Brain pericyte (primary cell): Measurements from ENCODE around the gene BCLAF3.

Experiments used
- DNase-seq: peaks from one replicate; pipeline ENCODE4 v3.0.0-alpha.2; 2012; ENCODE audit warnings: low read depth, low spot score

The BCLAF3 gene

GRCh38 chrX:19990556-19991349, at the start of gene BCLAF3:
Gene BCLAF3, minus strand, starts transcription at chrX:19991061. Its CDS starts 20,797 bp downstream, at chrX:19970264.
- DNase-seq, result peak; percentile 41

DNA sequence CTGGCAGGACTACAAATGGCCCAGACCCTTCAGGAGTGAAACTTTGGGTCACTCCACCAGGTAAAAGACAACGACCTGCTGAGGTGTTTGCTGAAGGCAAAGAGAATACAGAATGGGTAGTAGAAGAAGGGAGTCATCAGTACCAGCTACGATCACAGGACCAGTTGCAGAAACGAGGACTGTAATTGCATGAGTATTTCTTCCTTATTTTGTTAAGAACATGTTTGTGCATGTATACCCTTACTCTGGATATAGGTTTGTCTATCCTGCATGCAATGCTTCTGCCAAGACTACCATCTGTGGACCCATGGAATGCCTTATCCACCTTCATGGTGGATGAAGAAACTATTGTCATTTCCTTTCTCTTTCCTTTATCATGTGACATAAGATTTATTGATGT, 48.1 kb upstream of the BCLAF3 start:
- no peak for DNase-seq

GRCh38 chrX:20037186-20037585, 46.3 kb upstream of the BCLAF3 start:
- no peak for DNase-seq

DNA sequence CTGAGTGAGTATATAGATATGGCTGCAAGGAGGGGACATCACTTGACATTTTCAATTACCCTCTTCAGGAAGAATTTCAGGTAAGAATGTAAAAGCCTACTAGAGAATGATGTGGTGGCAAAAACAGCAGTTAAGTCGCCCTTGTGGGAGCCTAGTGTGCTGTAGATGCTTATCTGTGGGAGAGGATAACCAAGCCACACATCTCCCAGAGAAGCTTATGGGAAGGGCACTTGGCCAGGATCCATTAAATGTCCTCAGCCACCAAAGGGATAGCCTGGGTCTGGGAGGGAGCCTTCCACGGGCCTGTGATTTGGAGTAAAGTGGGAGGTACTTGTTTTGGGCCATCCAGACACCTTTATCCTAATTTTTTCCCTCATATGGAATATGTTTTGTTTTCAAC, 41.3 kb upstream of the BCLAF3 start:
- no peak for DNase-seq

DNA sequence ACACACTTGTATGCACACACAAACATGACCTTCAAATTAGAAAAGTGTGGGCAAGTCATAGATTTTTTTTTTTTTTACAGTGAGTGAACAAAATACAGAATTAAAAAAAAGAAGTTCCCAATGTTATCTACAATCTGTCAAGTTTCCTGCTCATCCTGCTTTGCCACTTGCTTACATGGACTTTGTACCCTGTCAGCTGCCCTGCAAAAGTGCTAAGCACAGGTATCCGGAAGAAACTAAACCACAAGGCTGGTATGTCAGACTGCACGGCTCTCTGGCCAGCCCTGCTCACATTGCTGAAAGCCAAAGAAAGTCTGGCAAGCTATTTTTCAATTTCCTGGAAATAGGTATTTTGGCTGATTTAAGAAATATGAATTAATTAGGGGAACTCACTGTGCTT, 38.9 kb upstream of the BCLAF3 start:
- DNase-seq, result no peak

- DNase-seq, result peak; percentile 0
Observed at GRCh38 chrX:20028588-20028987, 37.7 kb upstream of the BCLAF3 start.

GRCh38 chrX:20026278-20026677, 35.4 kb upstream of the BCLAF3 start:
- DNase-seq, result no peak

- DNase-seq, result no peak
Observed at GRCh38 chrX:20019672-20020365, 29.0 kb upstream of the BCLAF3 start.

- DNase-seq, result no peak
Observed at GRCh38 chrX:20016616-20016945, 25.7 kb upstream of the BCLAF3 start.

GRCh38 chrX:20015945-20016615, 25.2 kb upstream of the BCLAF3 start:
- DNase-seq, result no peak

DNA sequence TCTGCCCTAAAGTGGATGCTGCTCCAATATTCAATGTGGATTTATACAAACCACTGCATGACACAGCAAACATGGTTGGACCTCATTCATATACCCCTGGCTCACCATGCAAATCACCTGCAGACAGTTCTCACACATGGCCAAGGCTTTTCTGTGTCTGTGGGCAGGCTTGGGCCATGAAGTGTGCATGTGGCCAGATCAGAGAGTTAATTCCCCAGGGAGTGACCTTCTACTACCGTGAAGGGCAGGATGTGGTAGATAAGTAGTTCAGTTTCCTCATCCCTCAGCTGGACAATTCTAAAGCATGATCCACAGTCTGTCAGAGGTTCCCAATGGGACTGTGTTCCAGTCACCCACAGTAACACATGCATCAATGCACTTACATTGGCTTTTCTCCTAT, 24.6 kb upstream of the BCLAF3 start:
- no peak for DNase-seq

DNA sequence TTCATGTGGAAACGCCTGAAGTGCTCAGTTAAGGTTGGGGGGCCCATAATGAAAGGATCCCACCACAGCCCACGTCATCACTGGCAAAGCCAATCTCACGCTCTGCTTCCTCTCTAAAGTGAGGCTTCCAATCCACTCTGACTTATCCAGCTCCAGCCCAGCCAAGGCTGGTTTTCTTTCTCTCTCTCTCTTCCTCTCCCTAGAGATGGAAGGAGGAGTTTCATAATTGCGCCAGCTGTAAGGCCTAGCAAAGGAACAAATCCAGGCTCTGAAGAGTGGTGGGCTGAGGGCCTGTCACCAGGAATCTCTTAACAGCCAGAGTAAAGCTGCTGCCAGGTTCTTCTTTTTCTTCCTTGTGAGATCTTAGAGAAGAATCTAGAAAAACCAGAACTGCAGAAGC, 20.7 kb upstream of the BCLAF3 start:
- no peak for DNase-seq

GRCh38 chrX:20007962-20008622, 17.2 kb upstream of the BCLAF3 start:
- no peak for DNase-seq

- no peak for DNase-seq
Observed at GRCh38 chrX:20005883-20006282, 15.0 kb upstream of the BCLAF3 start.

DNA sequence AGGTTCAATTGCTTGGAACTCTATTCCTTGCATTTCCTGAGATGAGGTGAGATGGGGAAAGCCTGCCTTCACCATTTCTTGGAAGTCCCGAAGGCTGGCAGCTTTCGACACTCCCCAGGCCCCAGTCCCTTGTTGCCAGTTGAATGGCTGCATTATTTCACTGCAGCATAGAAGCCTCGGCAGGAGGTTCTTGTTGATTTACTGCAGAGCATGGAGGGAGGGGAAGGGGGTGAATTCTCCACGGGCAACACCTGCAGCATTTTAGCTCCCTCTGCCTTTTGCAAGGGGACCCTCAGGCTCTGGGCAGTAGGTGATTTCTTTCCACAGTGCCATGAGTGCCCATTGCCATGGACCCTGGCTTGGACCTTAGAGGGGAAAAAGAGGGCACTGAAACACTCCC, 10.7 kb upstream of the BCLAF3 start:
- no peak for DNase-seq

GRCh38 chrX:19991350-19991718, 473 bp upstream of the BCLAF3 start:
- no peak for DNase-seq

GRCh38 chrX:19990151-19990555, 708 bp downstream of the BCLAF3 start:
- DNase-seq, result no peak

DNA sequence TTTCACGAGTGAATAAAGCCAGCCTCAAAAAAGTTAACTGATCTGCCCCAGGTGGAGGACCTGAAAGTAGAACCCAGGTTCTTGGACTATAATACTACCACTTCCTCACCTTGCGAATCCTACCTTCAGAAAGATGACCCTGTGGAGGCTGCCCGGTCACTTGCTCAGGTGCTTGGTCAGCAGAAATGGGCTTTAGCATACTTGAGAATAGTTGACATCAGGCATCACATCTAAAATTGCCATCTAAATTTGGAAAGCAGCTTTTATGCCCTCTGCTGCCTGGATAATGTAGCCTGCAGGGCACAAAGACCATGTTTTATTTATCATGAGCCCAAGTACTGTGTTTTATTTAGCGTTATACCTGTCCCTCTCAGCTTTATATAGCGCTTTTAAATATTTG, 3.0 kb downstream of the BCLAF3 start:
- DNase-seq, result no peak

GRCh38 chrX:19986531-19986930, 4.3 kb downstream of the BCLAF3 start:
- DNase-seq, result no peak

- no peak for DNase-seq
Observed at GRCh38 chrX:19981947-19982346, 8.9 kb downstream of the BCLAF3 start.

- no peak for DNase-seq
Observed at GRCh38 chrX:19975845-19976244, 15.0 kb downstream of the BCLAF3 start.

GRCh38 chrX:19972984-19973383, 17.9 kb downstream of the BCLAF3 start:
- no peak for DNase-seq
